Measurements from ENCODE around the gene CENPVL2. TPM values are rescaled to one million over a fixed set of nuclear protein-coding genes. Genes with fewer than 3 reads are reported as not detected.

Gene CENPVL2
- total and polyA plus RNA-seq, 4 donors: not detected

- DNase-seq (ENCODE audit: low spot score): no peak
- Histone ChIP-seq H3K36me3 (ENCODE audit: control insufficient read depth in 4 of 4, insufficient read depth in 3 of 4, low read depth in 1 of 4, low read length in 3 of 4) (no peaks in the 10 kb centered on the region), H3K4me3 (ENCODE audit: low read depth in 1 of 3, low read length in 3 of 3) (no peak overlapping the region), H3K27ac (ENCODE audit: low read depth in 1 of 2, low read length in 2 of 2) (no peak overlapping the region), H3K4me1 (ENCODE audit: control insufficient read depth in 4 of 4, insufficient read depth in 4 of 4, low read length in 3 of 4) (no peaks in the 10 kb centered on the region), H3K9ac (ENCODE audit: low read depth in 1 of 2, low read length in 2 of 2) (no peak overlapping the region), H3K27me3 (ENCODE audit: control insufficient read depth in 4 of 4, insufficient read depth in 4 of 4, low read length in 3 of 4) (peaks cover 0 to 8% (median 0%) of the 10 kb centered on the region in 4 donors), H3K9me3 (ENCODE audit: control insufficient read depth in 4 of 4, low read length in 3 of 4) (no peaks in the 10 kb centered on the region)
- TF ChIP-seq HNF4A (conservative IDR thresholded peaks at IDR 0.05) (no peak), CTCF (IDR thresholded peaks at IDR 0.05; ENCODE audit: low read depth, low read length, missing input control) (no peak), JUND (IDR thresholded peaks at IDR 0.05) (no peak), FOXA1 (IDR thresholded peaks at IDR 0.05) (no peak), FOXA2 (IDR thresholded peaks at IDR 0.05) (no peak), ZBTB33 (IDR thresholded peaks at IDR 0.05) (no peak), GABPA (IDR thresholded peaks at IDR 0.05 in 1 of 2, conservative IDR thresholded peaks at IDR 0.05 in 1 of 2) (no peak), ATF3 (IDR thresholded peaks at IDR 0.05) (no peak), SP1 (IDR thresholded peaks at IDR 0.05) (no peak), MAX (IDR thresholded peaks at IDR 0.05) (no peak), NR2F2 (IDR thresholded peaks at IDR 0.05) (no peak), TAF1 (conservative IDR thresholded peaks at IDR 0.05) (no peak), REST (IDR thresholded peaks at IDR 0.05) (no peak)
- 60% methylated on average over 5 of the region's 5 CpGs for WGBS
These were observed 16.6 kb downstream of the CENPVL2 start for GRCh38 chrX:51665981-51666380.

- 60% methylated on average over 2 of the region's 2 CpGs for WGBS
- Histone ChIP-seq H3K4me3 (ENCODE audit: low read depth in 1 of 3, low read length in 3 of 3) (no peak overlapping the region), H3K4me1 (ENCODE audit: control insufficient read depth in 4 of 4, insufficient read depth in 4 of 4, low read length in 3 of 4) (no peaks in the 10 kb centered on the region), H3K27ac (ENCODE audit: low read depth in 1 of 2, low read length in 2 of 2) (no peak overlapping the region), H3K9me3 (ENCODE audit: control insufficient read depth in 4 of 4, low read length in 3 of 4) (no peaks in the 10 kb centered on the region), H3K36me3 (ENCODE audit: control insufficient read depth in 4 of 4, insufficient read depth in 3 of 4, low read depth in 1 of 4, low read length in 3 of 4) (no peaks in the 10 kb centered on the region), H3K9ac (ENCODE audit: low read depth in 1 of 2, low read length in 2 of 2) (no peak overlapping the region), H3K27me3 (ENCODE audit: control insufficient read depth in 4 of 4, insufficient read depth in 4 of 4, low read length in 3 of 4) (no peaks in the 10 kb centered on the region)
- TF ChIP-seq ZBTB33 (IDR thresholded peaks at IDR 0.05) (no peak), FOXA2 (IDR thresholded peaks at IDR 0.05) (no peak), REST (IDR thresholded peaks at IDR 0.05) (no peak), GABPA (IDR thresholded peaks at IDR 0.05 in 1 of 2, conservative IDR thresholded peaks at IDR 0.05 in 1 of 2) (no peak), RAD21 (IDR thresholded peaks at IDR 0.05) (no peak), TAF1 (conservative IDR thresholded peaks at IDR 0.05) (no peak), EGR1 (IDR thresholded peaks at IDR 0.05; ENCODE audit: low read depth in 2 of 2) (no peak), NR2F2 (IDR thresholded peaks at IDR 0.05) (no peak), JUND (IDR thresholded peaks at IDR 0.05) (no peak), ATF3 (IDR thresholded peaks at IDR 0.05) (no peak), HNF4A (conservative IDR thresholded peaks at IDR 0.05) (no peak), SP1 (IDR thresholded peaks at IDR 0.05) (no peak), RXRA (IDR thresholded peaks at IDR 0.05) (no peak), FOXA1 (IDR thresholded peaks at IDR 0.05) (no peak), MAX (IDR thresholded peaks at IDR 0.05) (no peak)
- no peak for DNase-seq (ENCODE audit: low spot score)
These were observed 39.3 kb downstream of the CENPVL2 start for GRCh38 chrX:51643377-51643776.

Measured in liver (tissue), 9 donors.